SH-SY5Y (cell line): ENCODE measurements around the gene BMP10.

Experiments used
- GATA2 ChIP-seq: IDR thresholded peaks from 2 replicates; pipeline ENCODE4 v1.6.1; 2011; ENCODE audit warnings: mild to moderate bottlenecking, low read depth, low read length
- GATA3 ChIP-seq: IDR thresholded peaks from 2 replicates; pipeline ENCODE4 v1.6.1; 2011; ENCODE audit warnings: low read depth, mild to moderate bottlenecking, low read length, moderate library complexity

- TF ChIP-seq GATA3 (no peak), GATA2 (no peak)
These were observed 33.3 kb downstream of the BMP10 start for GRCh38 chr2:68837861-68838341.
